HCT116 (cell line): Measurements from ENCODE around the gene INPP5J. TPM values are rescaled to one million over a fixed set of nuclear protein-coding genes. Genes with fewer than 3 reads are reported as not detected.

ENCODE experiments used
- ATAC-seq: fragments of 200-7000 bp; cut with Tn5 transposase; 2 replicates; pipeline ENCODE4 v1.9.1; 2020; ENCODE audit warnings: mild to moderate bottlenecking, moderate library complexity
- BruUV-seq: library from RNA; stranded (reverse); fragments of 400-500 nt; replicated peaks from 2 replicates; lab custom pipeline; 2021; lab: Mats Ljungman, UMichigan
- CTCF ChIA-PET: fragments of 300-600 bp; sonication (Branson Sonifier 250); formaldehyde crosslinking; loops from one replicate; lab custom pipeline; 2021; ENCODE audit warnings: antibody characterized with exemption; lab: Charles Lee
- POLR2A ChIA-PET: fragments of 300-600, 350-600 bp; sonication (Branson Sonifier 250); formaldehyde crosslinking; loops from one replicate; lab custom pipeline; 2021; ENCODE audit warnings: antibody characterized with exemption; lab: Charles Lee
- RAD21 ChIA-PET, 2 experiments: fragments of 300-600 bp; sonication (Branson Sonifier 250); formaldehyde crosslinking; loops; one replicate each; lab custom pipeline; 2023; ENCODE audit warnings: low total read pairs in 2 of 2; ENCODE audit not compliant: uncharacterized antibody in 2 of 2, unreplicated experiment in 2 of 2, low non-redundant PET in 1 of 2; lab: Charles Lee
- DNase-seq: peaks from one replicate; pipeline ENCODE4 v3.0.0-alpha.2; 2010; ENCODE audit warnings: low read depth, low spot score
- H2AFZ ChIP-seq: fragments of 200-600 bp; shearing (Covaris generic), sonication (generic); 2 replicates; pipeline ENCODE4 v1.6.1; 2017; ENCODE audit warnings: low read depth, mixed run types, mixed read lengths, antibody characterized with exemption, low read length; ENCODE audit not compliant: poor library complexity, severe bottlenecking
- H3K27ac ChIP-seq: 2 replicates; pipeline ENCODE4 v1.5.1; 2012; ENCODE audit warnings: low read depth, low read length
- H3K27me3 ChIP-seq: fragments of 200-600 bp; sonication (generic); 2 replicates; pipeline ENCODE4 v1.6.1; 2016; ENCODE audit warnings: mixed run types, low read length, mixed read lengths; ENCODE audit not compliant: insufficient read depth
- H3K36me3 ChIP-seq, 2 experiments: fragments of 200-500 bp in 1 of 2; fragments of 200-600 bp in 1 of 2; sonication (Bioruptor generic) in 1 of 2; sonication (generic) in 1 of 2; 2 replicates each; pipeline versions ENCODE4 v1.5.1 to v1.6.1; 2014 to 2016; ENCODE audit warnings: low read length in 2 of 2, inconsistent platforms in 1 of 2, mixed read lengths in 1 of 2, mixed run types in 1 of 2; ENCODE audit not compliant: insufficient read depth in 2 of 2, control insufficient read depth in 1 of 2
- H3K4me1 ChIP-seq, 2 experiments: fragments of 200-600 bp in 1 of 2; sonication (generic) in 1 of 2; 2 replicates each; pipeline versions ENCODE4 v1.5.1 to v1.6.1; 2012 to 2017; ENCODE audit warnings: low read length in 2 of 2, inconsistent platforms in 1 of 2, mild to moderate bottlenecking in 1 of 2, mixed read lengths in 1 of 2, mixed run types in 1 of 2, moderate library complexity in 1 of 2; ENCODE audit not compliant: insufficient read depth in 2 of 2, control insufficient read depth in 1 of 2
- H3K4me2 ChIP-seq: fragments of 200-600 bp; sonication (generic); 2 replicates; pipeline ENCODE4 v1.6.1; 2017; ENCODE audit warnings: mixed run types, low read length, mixed read lengths
- H3K4me3 ChIP-seq, 2 experiments: fragments of 200-600 bp in 1 of 2; sonication (generic) in 1 of 2; replicated peaks in 1 of 2; 2 replicates each; pipeline ENCODE4 v1.5.1; 2011 to 2016; ENCODE audit warnings: low read length in 2 of 2, control low read depth in 1 of 2, low read depth in 1 of 2, mild to moderate bottlenecking in 1 of 2, mixed read lengths in 1 of 2, mixed run types in 1 of 2
- H3K79me2 ChIP-seq: fragments of 200-600 bp; sonication (generic); 2 replicates; pipeline ENCODE4 v1.6.1; 2017; ENCODE audit warnings: mild to moderate bottlenecking, mixed run types, low read length, moderate library complexity, mixed read lengths; ENCODE audit not compliant: insufficient read depth
- H3K9ac ChIP-seq: fragments of 200-600 bp; sonication (generic); 2 replicates; pipeline ENCODE4 v1.6.1; 2016; ENCODE audit warnings: low read length, mixed read lengths
- H3K9me2 ChIP-seq: fragments of 200-600 bp; sonication (generic), shearing (Covaris generic); 2 replicates; pipeline ENCODE4 v1.6.1; 2017; ENCODE audit warnings: mixed run types, mild to moderate bottlenecking, moderate library complexity; ENCODE audit not compliant: insufficient read depth
- H3K9me3 ChIP-seq, 2 experiments: fragments of 200-500 bp in 1 of 2; fragments of 200-600 bp in 1 of 2; sonication (Bioruptor generic) in 1 of 2; sonication (generic) in 1 of 2; 2 replicates each; pipeline ENCODE4 v1.6.1; 2014 to 2017; ENCODE audit warnings: low read length in 2 of 2, mixed read lengths in 2 of 2, inconsistent platforms in 1 of 2, low read depth in 1 of 2, mild to moderate bottlenecking in 1 of 2, mixed run types in 1 of 2, moderate library complexity in 1 of 2; ENCODE audit not compliant: control insufficient read depth in 1 of 2, insufficient read depth in 1 of 2
- H4K20me1 ChIP-seq: fragments of 200-600 bp; sonication (generic), shearing (Covaris generic); 2 replicates; pipeline ENCODE4 v1.6.1; 2017; ENCODE audit warnings: mixed run types, mild to moderate bottlenecking, moderate library complexity; ENCODE audit not compliant: insufficient read depth
- CBX3 ChIP-seq: IDR thresholded peaks from 2 replicates; pipeline ENCODE4 v1.6.1; 2012; ENCODE audit warnings: low read depth
- CEBPB ChIP-seq: IDR thresholded peaks from 2 replicates; pipeline ENCODE4 v1.6.1; 2012; ENCODE audit warnings: low read depth
- ELF1 ChIP-seq: IDR thresholded peaks from 2 replicates; pipeline ENCODE4 v1.6.1; 2012; ENCODE audit warnings: low read depth, borderline replicate concordance
- EZH2 ChIP-seq: fragments of 200-600 bp; sonication (generic); IDR thresholded peaks from 2 replicates; pipeline ENCODE4 v1.6.1; 2017; ENCODE audit warnings: antibody characterized with exemption, mixed run types
- POLR2AphosphoS5 ChIP-seq: IDR thresholded peaks from 2 replicates; pipeline ENCODE4 v1.6.1; 2011; ENCODE audit warnings: mild to moderate bottlenecking, low read depth, low read length, moderate library complexity
- REST ChIP-seq: IDR thresholded peaks from 2 replicates; pipeline ENCODE4 v1.6.1; 2012; ENCODE audit warnings: low read depth
- SRF ChIP-seq: IDR thresholded peaks from 2 replicates; pipeline ENCODE4 v1.6.1; 2012; ENCODE audit warnings: low read depth
- TCF7L2 ChIP-seq: IDR thresholded peaks from 2 replicates; pipeline ENCODE4 v1.7.0; 2011; ENCODE audit warnings: borderline replicate concordance, inconsistent platforms; ENCODE audit not compliant: insufficient read depth, insufficient read length; ENCODE audit errors: extremely low read depth
- intact Hi-C: fragments of 100-400 bp; cut with micrococcal nuclease; formaldehyde crosslinking; loops from 2 replicates; pipeline ENCODE4 v1.10.0; 2022
- total RNA-seq: library from RNA; stranded (reverse); gene quantifications from one replicate; pipeline ENCODE4 v1.2.1, GENCODE V29; 2021; ENCODE audit not compliant: unreplicated experiment

The INPP5J gene
- total RNA-seq, 1 experiment from 2014 or later = 8.9 TPM

- CTCF ChIA-PET = interaction anchor here (0.7 to 2.5 kb wide), 2 partner anchors 13 to 14 kb away, joined by 3 to 12 read pairs; partner anchors contain the start of gene SELENOM
Observed at GRCh38 chr22:31121403-31121802, 1.4 kb upstream of the INPP5J start.

More at GRCh38 chr22:31121403-31121802, 1.4 kb upstream of the INPP5J start:
- Histone ChIP-seq H3K9ac (no peak overlapping the region), H2AFZ (no peak overlapping the region), H4K20me1 (no peaks in the 10 kb centered on the region)
- no TSS peak for BruUV-seq
- TF ChIP-seq ELF1 (no peak), TCF7L2 (no peak), REST (no peak), POLR2AphosphoS5 (no peak), CEBPB (no peak), EZH2 (no peak), SRF (no peak), CBX3 (no peak)
- TF ChIP-seq, all 23 proteins: peak for 0
- no peak for ATAC-seq
- Histone ChIP-seq H3K36me3 (no peaks in the 10 kb centered on the region), H3K9me2 (no peaks in the 10 kb centered on the region), H3K4me3 (no peak overlapping the region), H3K4me2 (no peak overlapping the region), H3K79me2 (no peaks in the 10 kb centered on the region), H3K4me1 (peaks cover 9 to 20% of the 10 kb centered on the region in 2 experiments), H3K9me3 (no peaks in the 10 kb centered on the region), H3K27ac (no peak overlapping the region), H3K27me3 (no peaks in the 10 kb centered on the region)
- no peak for DNase-seq
- POLR2A ChIA-PET = no interaction called here
- intact Hi-C loops = no loop called here
- RAD21 ChIA-PET = no interaction called here
